Hepatocyte (in vitro differentiated cells): ENCODE results near the gene CHID1. TPM values are rescaled to one million over a fixed set of nuclear protein-coding genes. Genes with fewer than 3 reads are reported as not detected.

Source experiments
- DNase-seq: peaks from one replicate; pipeline ENCODE4 v3.0.0-alpha.2; 2016; ENCODE audit warnings: low spot score
- H2AFZ ChIP-seq: fragments of 200-600 bp; sonication (generic); 2 replicates; pipeline ENCODE4 v1.6.0; 2016; ENCODE audit warnings: antibody characterized with exemption, mild to moderate bottlenecking
- H3K27ac ChIP-seq: fragments of 200-600 bp; sonication (generic); 2 replicates; pipeline ENCODE4 v1.5.1; 2016; ENCODE audit warnings: mild to moderate bottlenecking
- H3K27me3 ChIP-seq: fragments of 200-600 bp; sonication (generic); 2 replicates; pipeline ENCODE4 v1.6.1; 2016
- H3K36me3 ChIP-seq: fragments of 200-600 bp; sonication (generic); replicated peaks from 2 replicates; pipeline ENCODE4 v1.5.1; 2016; ENCODE audit warnings: low read depth; ENCODE audit not compliant: insufficient read depth
- H3K4me1 ChIP-seq: fragments of 200-600 bp; sonication (generic); 2 replicates; pipeline ENCODE4 v1.5.1; 2016; ENCODE audit warnings: mild to moderate bottlenecking, moderate library complexity; ENCODE audit not compliant: insufficient read depth
- H3K4me2 ChIP-seq: fragments of 200-600 bp; sonication (generic); 2 replicates; pipeline ENCODE4 v1.6.0; 2016
- H3K4me3 ChIP-seq: fragments of 200-600 bp; sonication (generic); 2 replicates; pipeline ENCODE4 v1.5.1; 2016; ENCODE audit warnings: mild to moderate bottlenecking
- H3K79me2 ChIP-seq: fragments of 200-600 bp; sonication (generic); 2 replicates; pipeline ENCODE4 v1.6.0; 2017; ENCODE audit warnings: mild to moderate bottlenecking
- H3K9me2 ChIP-seq: fragments of 200-600 bp; sonication (generic); replicated peaks from 2 replicates; pipeline ENCODE4 v1.6.0; 2017; ENCODE audit warnings: mild to moderate bottlenecking; ENCODE audit not compliant: insufficient read depth
- H3K9me3 ChIP-seq: fragments of 200-600 bp; sonication (generic); 2 replicates; pipeline ENCODE4 v1.5.1; 2016; ENCODE audit warnings: low read depth, mild to moderate bottlenecking
- H4K20me1 ChIP-seq: fragments of 200-600 bp; sonication (generic); 2 replicates; pipeline ENCODE4 v1.6.0; 2016; ENCODE audit warnings: mild to moderate bottlenecking; ENCODE audit not compliant: insufficient read depth, poor library complexity, severe bottlenecking
- CTCF ChIP-seq: fragments of 200-600 bp; sonication (generic); IDR thresholded peaks from 2 replicates; pipeline ENCODE4 v1.5.1; 2016; ENCODE audit warnings: antibody characterized with exemption, mild to moderate bottlenecking; ENCODE audit not compliant: poor library complexity
- EZH2 ChIP-seq: fragments of 200-600 bp; sonication (generic); IDR thresholded peaks from 2 replicates; pipeline ENCODE4 v1.6.1; 2016; ENCODE audit warnings: antibody characterized with exemption, mild to moderate bottlenecking, borderline replicate concordance
- EZH2phosphoT487 ChIP-seq: fragments of 200-600 bp; sonication (generic); IDR thresholded peaks from one replicate; pipeline ENCODE4 v1.6.1; 2018; ENCODE audit warnings: antibody characterized with exemption, mild to moderate bottlenecking, low read depth, moderate library complexity; ENCODE audit not compliant: unreplicated experiment, severe bottlenecking
- WGBS: methylation state at CpG from one replicate; pipeline ENCODE4 v1.1.6; 2016; ENCODE audit warnings: low lambda C conversion rate; ENCODE audit errors: missing lambda C conversion rate; 5-methylcytosine and 5-hydroxymethylcytosine counted together
- polyA plus RNA-seq: library from polyadenylated mRNA; unstranded; fragments of >200 nt; fragmentation: Nextera tagmentation; extraction: Ambion mirVana; gene quantifications from 2 replicates; pipeline ENCODE4 v1.2.1, GENCODE V29; 2016
- total RNA-seq: library from RNA; depleted of rRNA; stranded (reverse); fragments of >200 nt; gene quantifications from 2 replicates; pipeline ENCODE4 v1.2.3, GENCODE V29; 2014

The CHID1 gene
- total and polyA plus RNA-seq, 2 experiments from 2014 or later, result 92.4 to 155 TPM

GRCh38 chr11:889687-890475, 20.7 kb downstream of the CHID1 start:
- no peak overlapping the region for H3K4me3 ChIP-seq
- H3K4me1 ChIP-seq, result peaks cover 6% of the 10 kb centered on the region
- no peaks in the 10 kb centered on the region for H3K9me2 ChIP-seq
- DNase-seq, result no peak
- no peaks in the 10 kb centered on the region for H4K20me1 ChIP-seq
- TF ChIP-seq CTCF (no peak), EZH2 (no peak), EZH2phosphoT487 (no peak)
- no peak overlapping the region for H3K4me2 ChIP-seq
- H3K27ac ChIP-seq, result no peak overlapping the region
- no peak overlapping the region for H2AFZ ChIP-seq
- H3K79me2 ChIP-seq, result no peaks in the 10 kb centered on the region
- no peaks in the 10 kb centered on the region for H3K36me3 ChIP-seq
- H3K27me3 ChIP-seq, result no peaks in the 10 kb centered on the region
- no peaks in the 10 kb centered on the region for H3K9me3 ChIP-seq
- 99% methylated on average over 28 of the region's 32 CpGs for WGBS

- Histone ChIP-seq H3K36me3 (no peaks in the 10 kb centered on the region), H3K4me1 (peaks cover 6% of the 10 kb centered on the region), H3K9me2 (no peaks in the 10 kb centered on the region), H2AFZ (no peak overlapping the region), H3K27me3 (no peaks in the 10 kb centered on the region), H4K20me1 (no peaks in the 10 kb centered on the region), H3K4me2 (no peak overlapping the region), H3K79me2 (no peaks in the 10 kb centered on the region), H3K27ac (no peak overlapping the region), H3K4me3 (no peak overlapping the region), H3K9me3 (no peaks in the 10 kb centered on the region)
- TF ChIP-seq EZH2 (no peak), EZH2phosphoT487 (no peak), CTCF (no peak)
- 94% methylated on average over 12 of the region's 13 CpGs for WGBS
- no peak for DNase-seq
Observed at GRCh38 chr11:889257-889656, 21.4 kb downstream of the CHID1 start.

GRCh38 chr11:888310-889212, 22.0 kb downstream of the CHID1 start:
- no peak overlapping the region for H3K4me2 ChIP-seq
- no peak overlapping the region for H3K27ac ChIP-seq
- no peaks in the 10 kb centered on the region for H3K27me3 ChIP-seq
- no peaks in the 10 kb centered on the region for H4K20me1 ChIP-seq
- no peaks in the 10 kb centered on the region for H3K36me3 ChIP-seq
- TF ChIP-seq EZH2phosphoT487 (no peak), EZH2 (no peak), CTCF (no peak)
- WGBS, result 94% methylated on average over 30 of the region's 45 CpGs
- peaks cover 6% of the 10 kb centered on the region for H3K4me1 ChIP-seq
- H3K9me3 ChIP-seq, result no peaks in the 10 kb centered on the region
- DNase-seq, result no peak
- no peak overlapping the region for H2AFZ ChIP-seq
- H3K79me2 ChIP-seq, result no peaks in the 10 kb centered on the region
- no peaks in the 10 kb centered on the region for H3K9me2 ChIP-seq
- no peak overlapping the region for H3K4me3 ChIP-seq
